Measurements from ENCODE around the gene C11orf68.
"Not testable (repeated sequence)": the region's sequence is repeated elsewhere in the genome, so short reads cannot be mapped to it uniquely, and the experiment has no call there.

C11orf68 gene

DNA sequence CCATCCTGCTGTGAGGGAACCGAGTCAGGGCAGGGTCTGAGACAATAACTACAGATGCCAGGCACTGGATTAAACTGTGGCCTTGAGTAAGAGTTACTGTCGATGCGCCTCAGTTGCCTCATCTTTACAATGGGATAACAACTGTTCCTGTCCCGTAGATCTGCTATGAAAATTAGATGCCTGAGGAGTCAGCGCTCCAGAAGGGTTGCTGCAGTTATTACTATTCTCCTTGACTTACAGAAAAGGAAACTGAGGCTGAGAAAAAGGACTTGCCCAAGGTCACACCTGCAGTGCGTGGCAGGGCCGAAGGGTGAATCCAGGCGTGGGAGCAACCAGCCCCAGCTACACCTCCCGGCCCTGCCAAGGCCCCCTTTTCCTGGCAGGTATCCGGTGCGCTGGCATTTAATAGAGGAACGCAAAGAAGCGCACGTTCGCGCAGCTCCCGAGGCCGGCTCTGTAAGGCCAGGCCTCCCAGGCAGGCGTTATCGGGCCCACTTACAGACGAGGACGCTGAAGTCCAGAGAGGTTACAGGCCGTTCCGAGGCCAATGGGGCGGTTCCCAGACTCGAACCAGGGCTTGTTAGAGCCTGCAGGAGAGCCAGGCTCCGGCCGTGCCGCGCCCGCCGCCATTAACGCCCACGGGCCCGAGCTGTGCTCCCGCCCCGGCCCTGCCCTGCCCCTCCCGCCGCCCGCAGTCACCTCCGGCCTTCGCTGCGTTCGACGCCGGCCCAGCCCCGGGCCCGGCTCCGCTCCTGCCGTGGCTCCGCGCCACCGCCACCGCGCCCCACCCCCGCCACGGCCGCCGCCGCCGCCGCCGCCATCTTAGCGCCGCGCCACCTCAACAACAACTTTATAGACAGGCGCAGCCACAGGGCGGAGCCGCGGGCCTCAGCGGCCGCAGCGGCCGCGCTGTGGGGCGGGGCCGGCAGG lies at the start of gene C11orf68:
TSS of gene C11orf68 (minus strand) at position 852 of the 930 bp plus-strand sequence. CDS start at position 821, 31 bp downstream.
- DNase-seq: no peak

DNA sequence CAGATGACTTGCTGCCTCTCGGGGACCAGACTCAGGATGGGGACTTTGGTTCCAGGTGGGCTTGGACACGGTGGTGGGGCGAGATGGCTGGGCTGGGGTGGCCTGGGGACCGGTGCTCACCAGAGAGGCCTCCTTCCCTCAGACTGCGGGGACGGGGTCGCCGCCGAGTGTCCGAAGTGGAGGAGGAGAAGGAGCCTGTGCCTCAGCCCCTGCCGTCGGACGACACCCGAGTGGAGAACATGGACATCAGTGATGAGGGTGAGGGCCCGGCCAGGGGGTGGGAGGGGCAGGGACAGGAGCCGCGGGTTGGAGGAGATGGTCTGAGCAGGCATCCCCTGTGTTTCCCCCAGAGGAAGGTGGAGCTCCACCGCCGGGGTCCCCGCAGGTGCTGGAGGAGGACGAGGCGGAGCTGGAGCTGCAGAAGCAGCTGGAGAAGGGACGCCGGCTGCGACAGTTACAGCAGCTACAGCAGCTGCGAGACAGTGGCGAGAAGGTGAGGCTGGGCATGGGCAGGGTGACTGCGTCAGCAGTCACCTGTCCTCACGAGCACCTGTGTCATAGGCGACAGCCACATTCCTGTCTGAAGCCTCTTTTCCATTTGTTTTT lies 48.6 kb upstream of the C11orf68 start:
- DNase-seq: no peak

DNA sequence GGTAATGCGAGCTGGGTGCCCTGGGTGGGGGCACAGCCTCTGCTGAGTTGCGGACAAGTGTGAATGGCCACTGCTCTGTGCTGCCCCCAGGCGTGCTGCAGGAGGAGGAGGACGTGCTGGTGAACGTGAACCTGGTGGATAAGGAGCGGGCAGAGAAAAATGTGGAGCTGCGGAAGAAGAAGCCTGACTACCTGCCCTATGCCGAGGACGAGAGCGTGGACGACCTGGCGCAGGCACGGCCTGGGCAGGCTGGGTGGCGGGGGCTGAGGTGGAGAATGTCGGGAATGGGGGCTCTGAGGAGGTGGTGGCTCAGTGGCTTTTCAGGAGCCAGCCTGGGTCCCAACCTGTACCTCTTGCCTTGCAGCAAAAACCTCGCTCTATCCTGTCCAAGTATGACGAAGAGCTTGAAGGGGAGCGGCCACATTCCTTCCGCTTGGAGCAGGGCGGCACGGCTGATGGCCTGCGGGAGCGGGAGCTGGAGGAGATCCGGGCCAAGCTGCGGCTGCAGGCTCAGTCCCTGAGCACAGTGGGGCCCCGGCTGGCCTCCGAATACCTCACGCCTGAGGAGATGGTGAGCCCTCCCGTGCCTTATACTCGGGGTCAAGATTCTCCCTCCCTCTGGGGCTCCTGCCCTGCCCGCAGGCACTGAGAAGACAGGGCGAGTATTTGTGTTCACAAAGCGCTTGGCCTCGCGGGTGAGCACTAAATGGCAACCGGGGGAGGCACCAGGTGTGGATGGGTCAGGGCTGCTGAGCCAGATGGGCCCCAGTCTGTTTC lies 47.3 kb upstream of the C11orf68 start:
- DNase-seq: no peak

DNA sequence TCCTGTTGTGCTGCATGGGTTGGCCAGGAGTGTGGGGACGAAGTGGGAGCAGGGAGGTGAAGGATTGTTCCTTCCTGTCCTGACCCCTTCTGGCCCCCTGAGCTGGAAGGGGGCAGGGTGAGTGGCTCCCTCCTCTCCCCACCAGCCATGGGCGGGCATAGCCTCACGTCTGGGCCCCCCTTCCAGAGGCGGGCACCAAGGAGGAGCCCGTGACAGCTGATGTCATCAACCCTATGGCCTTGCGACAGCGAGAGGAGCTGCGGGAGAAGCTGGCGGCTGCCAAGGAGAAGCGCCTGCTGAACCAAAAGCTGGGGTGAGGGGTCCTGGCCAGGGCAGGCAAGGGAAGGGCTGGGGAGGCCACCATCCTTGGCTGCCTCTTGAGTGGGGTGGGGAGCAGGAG lies 46.0 kb upstream of the C11orf68 start:
- DNase-seq: no peak

DNA sequence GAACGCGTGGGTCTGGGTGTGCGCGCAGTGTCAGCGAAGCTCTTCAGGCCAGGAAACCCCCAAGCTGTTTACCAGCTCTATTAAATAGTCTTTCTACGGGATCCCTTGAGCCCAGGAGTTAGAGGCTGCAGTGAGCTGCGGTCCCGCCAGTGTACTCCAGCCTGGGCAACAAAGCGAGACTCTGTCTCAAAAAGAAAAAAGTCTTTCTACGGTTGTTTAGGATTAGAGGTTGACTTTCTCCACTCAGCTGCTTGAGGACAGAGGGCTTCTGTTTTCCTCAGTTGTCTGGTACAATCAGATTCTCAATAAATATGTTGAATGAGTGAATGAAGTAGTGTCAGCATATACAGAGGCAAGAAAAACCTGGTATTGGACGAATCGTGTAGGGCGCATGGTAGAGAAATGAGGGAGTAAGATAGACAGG lies 43.3 kb upstream of the C11orf68 start:
- DNase-seq: peak; percentile 59 to 61

DNA sequence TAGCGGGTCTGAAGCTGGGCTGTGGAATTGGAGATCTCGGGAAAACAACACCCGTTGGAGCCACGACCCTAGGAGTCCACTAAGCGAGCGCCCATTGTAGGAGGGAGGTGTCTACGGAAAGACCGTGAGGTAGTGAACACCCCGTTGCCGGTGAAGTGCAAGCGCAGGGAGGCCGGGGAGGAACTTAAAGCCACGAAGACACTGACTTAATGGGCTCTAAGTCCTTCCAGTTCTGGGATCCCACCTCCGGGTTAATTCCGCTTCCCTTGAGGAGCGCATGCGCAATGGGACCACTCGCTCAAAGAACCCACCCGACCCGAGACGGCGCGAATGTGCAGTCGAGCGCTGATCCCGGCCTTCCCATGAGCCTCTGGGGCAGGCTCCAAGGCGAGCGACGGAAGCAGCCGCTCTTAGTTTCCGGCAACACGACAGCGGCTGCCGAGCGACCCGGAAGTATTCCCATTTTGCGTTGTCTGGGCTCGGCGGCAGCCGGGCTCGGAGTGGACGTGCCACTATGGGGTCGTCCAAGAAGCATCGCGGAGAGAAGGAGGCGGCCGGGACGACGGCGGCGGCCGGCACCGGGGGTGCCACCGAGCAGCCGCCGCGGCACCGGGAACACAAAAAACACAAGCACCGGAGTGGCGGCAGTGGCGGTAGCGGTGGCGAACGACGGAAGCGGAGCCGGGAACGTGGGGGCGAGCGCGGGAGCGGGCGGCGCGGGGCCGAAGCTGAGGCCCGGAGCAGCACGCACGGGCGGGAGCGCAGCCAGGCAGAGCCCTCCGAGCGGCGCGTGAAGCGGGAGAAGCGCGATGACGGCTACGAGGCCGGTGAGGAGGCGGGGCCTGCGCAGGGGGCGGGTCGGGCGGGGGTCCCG lies 42.6 kb upstream of the C11orf68 start, which contains the start of gene SART1:
TSS of gene SART1 (plus strand) at position 468 of the 874 bp plus-strand sequence. CDS start at position 515, 47 bp downstream.
- peak; percentile 97 to 98 for DNase-seq

DNA sequence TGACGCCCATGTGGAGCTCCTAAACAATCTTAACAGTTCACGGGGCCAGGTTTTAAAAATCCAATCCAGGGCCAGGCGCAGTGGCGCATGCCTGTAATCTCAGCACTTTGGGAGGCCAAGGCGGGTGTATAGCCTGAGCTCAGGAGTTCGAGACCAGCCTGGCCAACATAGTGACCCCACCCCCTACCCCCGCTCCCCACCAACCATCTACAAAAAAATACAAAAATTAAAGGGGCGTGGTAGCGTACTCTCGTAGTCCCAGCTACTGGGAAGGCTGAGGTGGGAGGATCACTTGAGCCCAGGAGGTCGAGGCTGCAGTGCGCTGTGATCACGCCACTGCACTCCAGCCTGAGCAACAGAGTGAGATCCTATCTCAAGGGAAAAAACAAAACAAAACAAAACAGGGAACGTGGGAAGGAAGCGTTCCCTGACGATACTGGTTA lies 42.0 kb upstream of the C11orf68 start:
- no peak for DNase-seq

DNA sequence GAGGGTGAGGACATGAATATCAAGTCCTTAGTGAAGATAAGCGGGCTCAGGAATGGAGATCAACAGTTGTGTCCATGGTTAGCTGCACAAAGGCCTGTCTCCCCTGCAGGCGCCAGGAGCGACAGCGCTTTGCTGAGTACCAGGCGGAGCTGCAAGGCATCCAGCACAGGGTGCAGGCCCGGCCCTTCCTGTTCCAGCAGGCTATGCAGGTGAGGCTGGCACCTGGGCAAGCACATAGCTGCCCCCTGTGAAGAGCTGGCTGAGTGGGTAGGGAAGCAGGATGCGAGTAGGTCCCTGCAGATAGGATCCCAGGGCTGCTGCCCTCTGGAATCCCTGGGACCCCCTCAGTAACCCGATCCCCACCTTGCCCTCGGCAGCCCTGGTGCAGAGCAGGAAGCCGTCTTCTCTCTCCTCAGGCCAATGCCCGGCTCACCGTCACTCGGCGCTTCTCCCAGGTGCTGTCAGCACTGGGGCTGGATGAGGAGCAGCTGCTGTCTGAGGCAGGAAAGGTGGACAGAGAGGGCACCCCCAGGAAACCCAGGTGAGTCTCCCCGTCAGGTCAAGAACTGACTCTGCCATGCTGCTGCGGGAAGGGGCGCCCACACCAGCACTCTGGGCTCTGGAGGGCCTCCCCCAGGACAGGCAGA lies 40.0 kb upstream of the C11orf68 start:
- DNase-seq: no peak

DNA sequence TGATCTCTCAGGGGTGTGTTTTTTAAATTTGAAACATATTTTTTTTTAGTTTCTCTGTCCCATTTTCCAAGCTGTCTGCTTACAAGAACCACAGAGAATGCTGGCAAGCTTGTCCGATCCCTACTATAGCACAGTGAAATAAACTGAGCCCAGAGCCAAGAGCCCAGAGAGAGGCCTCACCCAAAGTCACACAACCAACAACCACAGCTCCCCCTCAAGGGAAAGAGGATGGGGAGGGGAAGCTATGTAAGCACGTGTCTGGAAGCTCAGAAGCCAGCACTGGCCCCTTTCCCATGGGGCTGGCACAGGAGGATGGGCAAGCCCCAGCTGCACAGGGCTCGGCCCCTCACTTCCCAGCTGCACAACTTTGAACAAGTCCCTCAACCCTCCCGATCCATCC lies 39.4 kb upstream of the C11orf68 start:
- DNase-seq: no peak

DNA sequence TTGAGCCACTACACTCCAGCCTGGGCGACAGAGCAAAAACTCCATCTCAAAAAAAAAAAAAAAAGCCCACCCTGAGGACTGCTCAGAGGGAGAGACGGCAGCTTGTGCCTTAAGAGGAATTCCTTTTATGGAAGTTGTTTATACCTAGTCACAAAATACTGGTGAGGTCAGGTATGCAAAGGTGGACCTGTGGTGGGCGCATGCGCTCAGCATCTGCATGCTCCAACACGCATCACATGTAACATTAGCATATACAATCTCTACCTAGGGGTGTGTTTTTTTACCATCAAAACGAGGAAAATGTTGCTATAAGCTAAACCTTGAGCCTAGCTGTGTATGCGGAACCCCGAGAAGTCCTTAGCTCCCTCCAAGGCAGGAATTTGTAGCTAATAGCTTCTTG lies 35.9 kb upstream of the C11orf68 start:
- DNase-seq: no peak

DNA sequence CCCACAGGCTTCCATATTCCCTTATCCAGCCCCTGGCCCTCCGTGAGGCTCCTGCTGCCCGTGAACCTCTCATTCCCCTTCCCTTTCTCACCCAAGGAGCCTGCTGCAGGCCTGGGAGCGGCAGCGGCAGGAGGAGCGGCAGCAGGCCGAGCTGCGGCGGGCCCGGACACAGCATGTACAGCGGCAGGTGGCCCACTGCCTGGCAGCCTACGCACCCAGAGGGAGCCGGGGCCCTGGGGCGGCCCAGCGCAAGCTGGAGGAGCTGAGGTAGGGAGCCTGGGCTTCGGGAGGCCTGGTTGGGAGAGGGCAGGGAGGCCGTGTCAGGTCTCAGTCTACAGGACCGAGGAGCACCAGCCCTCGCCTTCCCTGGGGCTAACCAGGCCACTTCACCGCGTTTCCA lies 34.6 kb upstream of the C11orf68 start:
- DNase-seq: no peak

DNA sequence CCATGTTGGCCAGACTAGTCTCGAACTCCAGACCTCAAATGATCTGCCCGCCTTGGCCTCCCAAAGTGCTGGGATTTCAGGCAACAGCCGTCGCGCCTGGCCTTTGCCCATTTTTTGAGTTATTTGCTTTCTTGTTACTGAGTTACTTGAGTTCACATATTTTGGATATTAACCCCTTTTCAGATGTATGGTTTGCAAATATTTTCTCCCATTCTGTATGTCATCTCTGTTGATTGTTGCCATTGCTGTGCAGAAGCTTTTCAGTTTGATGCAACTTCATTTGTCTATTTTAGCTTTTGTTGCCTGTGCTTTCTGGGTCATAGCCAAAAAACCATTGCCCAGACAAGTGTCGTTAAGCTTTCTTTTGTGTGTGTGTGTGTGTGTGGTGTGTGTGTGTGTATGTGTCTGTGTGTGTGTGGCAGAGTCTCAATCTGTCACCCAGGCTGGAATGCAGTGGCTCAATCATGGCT lies 33.2 kb upstream of the C11orf68 start:
- DNase-seq: no peak

DNA sequence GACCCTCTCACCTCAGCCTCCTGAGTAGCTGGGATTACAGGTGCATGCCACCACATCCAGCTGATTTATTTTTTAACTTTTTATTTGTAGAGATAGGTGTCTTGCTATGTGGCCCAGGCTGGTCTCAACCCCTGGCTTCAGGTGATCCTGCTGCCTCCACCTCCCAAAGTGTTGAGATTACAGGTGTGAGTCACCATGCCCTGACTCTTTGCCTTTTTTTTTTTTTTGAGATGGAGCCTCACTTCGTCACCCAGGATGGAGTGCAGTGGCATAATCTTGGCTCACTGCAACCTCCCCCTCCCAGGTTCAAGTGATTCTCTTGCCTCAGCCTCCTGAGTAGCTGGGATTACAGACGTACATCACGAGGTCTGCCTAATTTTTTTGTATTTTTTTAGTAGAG lies 32.8 kb upstream of the C11orf68 start:
- DNase-seq: not testable (repeated sequence)

DNA sequence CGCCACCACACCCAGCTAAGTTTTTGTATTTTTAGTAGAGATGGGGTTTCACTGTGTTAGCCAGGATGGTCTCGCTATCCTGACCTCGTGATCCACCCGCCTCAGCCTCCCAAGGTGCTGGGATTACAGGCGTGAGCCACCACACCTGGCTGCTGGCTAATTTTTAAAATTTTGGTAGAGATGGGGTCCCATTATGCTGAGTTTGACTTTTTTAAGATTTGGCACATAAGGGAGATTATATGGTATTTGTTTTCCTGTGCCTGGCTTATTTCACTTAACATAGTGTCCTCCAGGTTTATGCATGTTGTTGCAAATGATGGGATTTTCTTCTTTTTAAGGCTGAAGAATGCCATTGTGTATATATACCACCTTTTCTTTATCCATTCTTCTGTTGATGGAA lies 31.8 kb upstream of the C11orf68 start:
- DNase-seq: not testable (repeated sequence)

DNA sequence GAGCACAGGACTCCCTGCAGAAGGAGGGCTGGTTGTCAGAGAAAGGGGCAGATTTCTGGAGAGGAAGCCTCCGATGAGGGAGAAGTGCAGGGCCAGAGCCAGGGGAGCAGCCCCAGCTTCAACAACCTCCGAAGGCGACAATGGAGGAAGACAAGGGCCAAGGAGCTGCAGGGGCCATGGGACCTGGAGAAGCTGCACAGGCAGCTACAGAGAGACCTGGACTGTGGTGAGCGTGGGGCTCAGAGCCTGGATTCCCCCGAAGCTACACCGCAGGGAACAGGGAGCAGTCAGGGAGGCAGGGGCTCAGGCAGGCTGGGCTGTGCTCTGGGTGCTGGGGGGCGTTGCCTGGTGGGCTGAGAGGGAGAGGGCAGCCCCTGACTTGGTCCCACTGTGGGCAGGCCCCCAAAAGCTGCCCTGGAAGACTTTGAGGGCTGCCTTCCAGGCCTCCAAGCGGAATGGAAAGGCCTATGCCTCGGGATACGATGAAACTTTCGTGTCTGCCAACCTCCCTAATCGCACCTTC lies 28.8 kb upstream of the C11orf68 start:
- no peak for DNase-seq

DNA sequence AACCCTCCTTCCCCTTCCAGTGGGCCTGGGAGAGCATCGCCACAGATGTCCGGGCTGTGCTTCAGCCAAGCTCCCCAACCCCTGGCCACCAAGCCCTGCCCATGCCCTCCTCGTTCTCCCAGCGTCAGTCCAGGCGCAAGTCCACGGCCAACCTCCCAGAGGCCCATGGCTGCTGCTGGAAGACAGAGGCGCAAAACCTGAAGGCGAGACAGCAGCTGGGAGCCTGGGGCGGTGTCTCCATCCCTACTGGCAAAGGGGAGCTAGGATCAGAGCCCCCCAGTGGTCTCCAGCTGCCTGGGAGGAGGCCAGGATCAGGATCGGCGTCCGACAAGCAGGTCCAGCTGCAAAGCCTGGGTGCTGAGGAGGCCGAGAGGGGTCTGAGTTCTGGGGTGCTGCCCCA lies 28.3 kb upstream of the C11orf68 start:
- DNase-seq: no peak

DNA sequence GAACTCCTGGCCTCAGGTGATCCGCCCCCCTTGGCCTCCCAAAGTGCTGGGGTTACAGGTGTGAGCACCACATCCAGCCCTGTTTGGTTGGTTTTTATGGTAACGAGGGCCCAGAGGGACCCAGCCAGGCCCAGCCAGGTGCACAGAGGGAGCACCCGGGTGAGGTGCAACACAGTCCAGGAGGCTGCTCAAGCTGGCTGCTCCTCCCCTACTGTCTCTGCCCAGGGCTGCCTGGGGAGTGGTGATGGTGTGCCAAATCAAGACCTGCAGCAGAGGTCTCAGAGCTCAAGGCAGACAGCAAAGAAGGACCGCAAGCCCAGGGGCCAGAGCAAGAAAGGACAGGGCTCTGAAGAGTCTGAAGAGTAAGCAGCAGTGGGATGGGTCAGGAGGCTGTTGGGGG lies 27.8 kb upstream of the C11orf68 start:
- DNase-seq: no peak

DNA sequence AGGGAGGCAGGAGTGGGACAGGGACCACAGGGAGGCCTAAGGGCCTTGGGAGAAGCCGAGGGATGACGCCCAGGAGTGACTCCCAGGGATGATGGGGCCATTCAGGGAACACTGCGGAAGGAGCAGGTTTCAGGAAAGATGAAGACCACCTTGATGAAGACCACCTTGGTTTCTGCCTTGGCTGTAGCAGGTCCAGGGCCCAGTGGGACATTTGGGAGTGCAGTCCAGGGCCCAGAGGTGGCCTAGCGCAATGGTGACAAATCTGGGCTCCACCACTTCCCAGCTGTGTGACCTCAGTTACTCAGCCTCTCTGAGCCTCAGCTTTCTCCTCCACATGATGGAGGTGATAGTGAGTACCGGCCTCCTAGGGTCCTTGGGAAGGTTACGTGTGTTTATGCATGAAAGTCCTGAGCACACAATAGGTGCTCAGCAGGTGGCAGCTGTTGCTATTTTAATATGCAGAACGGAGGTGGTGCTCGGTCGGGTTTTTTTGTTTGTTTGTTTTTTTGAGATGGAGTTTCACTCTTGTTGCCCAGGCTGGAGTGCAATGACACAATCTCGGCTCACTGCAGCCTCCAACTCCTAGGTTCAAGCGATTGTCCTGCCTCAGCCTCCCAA lies 27.2 kb upstream of the C11orf68 start:
- no peak for DNase-seq

DNA sequence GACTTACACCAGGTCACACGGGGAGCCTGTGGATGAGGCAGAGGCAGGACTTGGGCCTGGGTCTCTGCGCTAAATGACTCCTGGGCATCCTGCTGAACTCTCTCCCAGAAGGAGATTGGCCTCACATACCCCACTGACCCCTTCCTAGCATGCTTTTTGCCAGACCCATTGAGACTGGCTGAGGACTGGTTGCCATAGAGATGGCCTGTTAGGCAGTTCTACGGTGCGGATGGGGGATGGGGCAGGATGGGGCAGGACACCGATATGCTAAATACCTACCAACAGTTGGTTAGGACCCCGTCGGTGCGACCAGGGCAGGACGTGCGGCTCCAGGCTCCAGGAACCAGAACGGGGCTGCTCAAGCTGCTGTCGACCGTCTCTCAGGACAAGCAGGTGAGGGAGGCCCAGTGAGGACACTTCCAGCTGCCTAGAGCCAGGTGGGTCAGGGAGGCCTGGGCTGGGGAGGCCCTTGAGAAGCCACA lies 26.6 kb upstream of the C11orf68 start, which contains the start of gene TSGA10IP:
TSS of gene TSGA10IP (plus strand) at position 51 of the 482 bp plus-strand sequence. CDS start at position 247, 196 bp downstream.
- DNase-seq: no peak

DNA sequence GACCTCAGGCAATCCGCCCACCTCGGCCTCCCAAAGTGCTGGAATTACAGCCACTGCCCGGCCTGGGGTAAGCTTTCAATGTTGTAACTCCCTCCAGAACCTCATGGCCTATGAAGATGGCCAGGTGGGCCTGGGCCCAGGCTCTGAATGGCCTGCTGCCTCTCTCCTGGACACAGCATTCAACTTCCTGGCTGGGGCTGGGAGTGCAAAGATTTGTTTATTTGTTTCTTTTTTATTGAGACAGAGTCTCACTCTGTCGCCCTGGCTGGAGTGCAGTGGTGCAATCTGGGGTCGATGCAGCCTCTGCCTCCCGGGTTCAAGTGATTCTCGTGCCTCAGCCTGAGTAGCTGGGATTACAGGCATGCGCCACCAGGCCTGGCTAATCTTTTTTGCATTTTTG lies 25.9 kb upstream of the C11orf68 start:
- no peak for DNase-seq
